HepG2 (cell line): ENCODE measurements around the gene WDR81. TPM values are rescaled to one million over a fixed set of nuclear protein-coding genes. Genes with fewer than 3 reads are reported as not detected.

Experiments used
- ATAC-seq: fragments of 200-7000 bp; cut with Tn5 transposase; 3 replicates; pipeline ENCODE4 v1.9.1; 2020; ENCODE audit warnings: mild to moderate bottlenecking, moderate library complexity
- BruUV-seq: library from RNA; stranded (reverse); fragments of 400-500 nt; replicated peaks from 2 replicates; lab custom pipeline; 2021; lab: Mats Ljungman, UMichigan
- CTCF ChIA-PET: fragments of 300-600 bp; formaldehyde crosslinking; extraction: SDS; loops from one replicate; lab custom pipeline; 2021; ENCODE audit warnings: low total read pairs, inconsistent platforms, low intra/inter-chr PET ratio; lab: Yijun Ruan, JAX
- POLR2A ChIA-PET: fragments of 350-600 bp; sonication (Branson Sonifier 250); formaldehyde crosslinking; loops from one replicate; lab custom pipeline; 2020; ENCODE audit warnings: antibody characterized with exemption, inconsistent platforms; lab: Yijun Ruan, JAX
- DNase-seq: peaks from one replicate; pipeline ENCODE4 v3.0.0-alpha.2; 2015; ENCODE audit warnings: low spot score
- FAIRE-seq: peaks from 3 replicates; lab custom pipeline; 2011; peaks lifted over from hg19 to GRCh38; lab: Jason Lieb, UNC
- H2AFZ ChIP-seq: one replicate; pipeline ENCODE4 v1.6.1; 2011; ENCODE audit warnings: low read length, inconsistent platforms
- H3K27ac ChIP-seq: fragments of 300-600 bp; 3 replicates; pipeline ENCODE4 v1.8.0; 2011; ENCODE audit warnings: mixed run types, mild to moderate bottlenecking, mixed read lengths, low read length, inconsistent platforms; ENCODE audit not compliant: insufficient read depth; ENCODE audit errors: extremely low read length
- H3K27me3 ChIP-seq, 2 experiments: fragments of 200-600 bp in 1 of 2; 2 replicates in 1 of 2; 3 replicates in 1 of 2; pipeline versions ENCODE4 v1.6.0 to v1.8.0; 2011; ENCODE audit warnings: low read length in 2 of 2, mild to moderate bottlenecking in 2 of 2, moderate library complexity in 2 of 2, inconsistent platforms in 1 of 2; ENCODE audit not compliant: insufficient read depth in 2 of 2, control insufficient read depth in 1 of 2
- H3K36me3 ChIP-seq, 2 experiments: fragments of 200-600 bp in 1 of 2; replicated peaks in 1 of 2; 2 replicates in 1 of 2; 3 replicates in 1 of 2; pipeline versions ENCODE4 v1.5.1 to v1.8.0; 2011; ENCODE audit warnings: low read length in 2 of 2, inconsistent platforms in 1 of 2; ENCODE audit not compliant: insufficient read depth in 2 of 2, control insufficient read depth in 1 of 2
- H3K4me1 ChIP-seq: 2 replicates; pipeline ENCODE4 v1.5.1; 2012; ENCODE audit warnings: low read length, inconsistent platforms; ENCODE audit not compliant: insufficient read depth
- H3K4me2 ChIP-seq: 2 replicates; pipeline ENCODE4 v1.6.0; 2011; ENCODE audit warnings: low read depth, low read length, inconsistent platforms
- H3K4me3 ChIP-seq, 3 experiments: fragments of 200-600 bp in 1 of 3; sonication (generic), shearing (Covaris generic) in 1 of 3; replicated peaks in 1 of 3; 2 replicates each; pipeline ENCODE4 v1.5.1; 2011 to 2016; ENCODE audit warnings: low read length in 3 of 3, inconsistent platforms in 2 of 3, low read depth in 2 of 3, mild to moderate bottlenecking in 2 of 3, control low read depth in 1 of 3, mixed read lengths in 1 of 3; ENCODE audit not compliant: insufficient read depth in 1 of 3
- H3K79me2 ChIP-seq: one replicate; pipeline ENCODE4 v1.6.1; 2011; ENCODE audit warnings: low read length, inconsistent platforms; ENCODE audit not compliant: insufficient read depth
- H3K9ac ChIP-seq: 2 replicates; pipeline ENCODE4 v1.6.0; 2011; ENCODE audit warnings: mild to moderate bottlenecking, low read depth, low read length, inconsistent platforms; ENCODE audit not compliant: insufficient read depth
- H3K9me3 ChIP-seq: 2 replicates; pipeline ENCODE4 v1.5.1; 2012; ENCODE audit warnings: mild to moderate bottlenecking, low read length
- H4K20me1 ChIP-seq: 2 replicates; pipeline ENCODE4 v1.6.0; 2011; ENCODE audit warnings: inconsistent platforms, mild to moderate bottlenecking, low read length, moderate library complexity; ENCODE audit not compliant: insufficient read depth
- CTCF ChIP-seq: sonication (generic); formaldehyde crosslinking; IDR thresholded peaks from 2 replicates; pipeline ENCODE4 v1.5.0; 2020; ENCODE audit warnings: mild to moderate bottlenecking, missing genetic modification reagents, moderate library complexity
- EZH2 ChIP-seq: conservative IDR thresholded peaks from 2 replicates; pipeline ENCODE4 v1.6.1; 2012; ENCODE audit warnings: mild to moderate bottlenecking, low read depth, low read length, moderate library complexity
- FOSL2 ChIP-seq: sonication (generic); formaldehyde crosslinking; IDR thresholded peaks from 2 replicates; pipeline ENCODE4 v1.4.0; 2020; ENCODE audit warnings: missing genetic modification reagents
- HNF4G ChIP-seq, 2 experiments: sonication (generic) in 1 of 2; formaldehyde crosslinking in 1 of 2; IDR thresholded peaks; 2 replicates each; pipeline versions ENCODE4 v1.4.0 to v1.6.1; 2011 to 2020; ENCODE audit warnings: borderline replicate concordance in 2 of 2, low read depth in 2 of 2, mild to moderate bottlenecking in 2 of 2, low read length in 1 of 2, missing genetic modification reagents in 1 of 2, moderate library complexity in 1 of 2
- MEF2D ChIP-seq: sonication (generic); formaldehyde crosslinking; IDR thresholded peaks from 2 replicates; pipeline ENCODE4 v1.5.1; 2020; ENCODE audit warnings: mild to moderate bottlenecking, missing genetic modification reagents
- NCOA5 ChIP-seq: sonication (generic); formaldehyde crosslinking; IDR thresholded peaks from 2 replicates; pipeline ENCODE4 v1.4.0; 2020; ENCODE audit warnings: missing genetic modification reagents
- ZFP91 ChIP-seq: sonication (generic); formaldehyde crosslinking; IDR thresholded peaks from 2 replicates; pipeline ENCODE4 v1.9.0; 2022; ENCODE audit warnings: missing genetic modification reagents, mild to moderate bottlenecking, borderline replicate concordance
- ZNF354B ChIP-seq: sonication (generic); formaldehyde crosslinking; IDR thresholded peaks from 2 replicates; pipeline ENCODE4 v1.8.0; 2022; ENCODE audit warnings: mild to moderate bottlenecking, missing genetic modification reagents
- ZNF460 ChIP-seq: sonication (generic); formaldehyde crosslinking; IDR thresholded peaks from 2 replicates; pipeline ENCODE4 v1.5.1; 2020; ENCODE audit warnings: missing genetic modification reagents, mild to moderate bottlenecking, borderline replicate concordance
- WGBS: methylation state at CpG from one replicate; pipeline ENCODE4 v1.1.6; 2017; ENCODE audit warnings: low lambda C conversion rate; 5-methylcytosine and 5-hydroxymethylcytosine counted together
- in situ Hi-C: cut with HindIII; loops from 2 replicates; pipeline ENCODE4 v1.10.0; 2017; ENCODE audit warnings: low pct_unique_long_range_greater_than_20kb; ENCODE audit not compliant: extremely low pct_ligation_motif_present
- intact Hi-C: fragments of 100-400 bp; cut with micrococcal nuclease; formaldehyde crosslinking; loops from one replicate; pipeline ENCODE4 v1.10.0; 2022; ENCODE audit not compliant: unreplicated experiment
- polyA plus RNA-seq, 8 experiments: library from polyadenylated mRNA; depleted of rRNA in 3 of 8; stranded (reverse) in 7 of 8; unstranded in 1 of 8; fragments of >200 nt; fragmentation: Illumina TruSeq in 4 of 8; extraction: Trizol in 4 of 8; gene quantifications; 2 replicates each; pipeline versions ENCODE4 v1.2.1 to v1.2.3, GENCODE V29; 2011 to 2016; ENCODE audit warnings: low read depth in 4 of 8, missing spikeins in 1 of 8, mixed read lengths in 1 of 8; ENCODE audit not compliant: insufficient read depth in 1 of 8
- total RNA-seq, 5 experiments: library from RNA; depleted of rRNA; stranded (reverse); fragments of >200 nt; fragmentation: Illumina TruSeq; extraction: Trizol; gene quantifications; 2 replicates each; pipeline ENCODE4 v1.2.3, GENCODE V29; 2016; ENCODE audit warnings: low read depth in 1 of 5
- TF ChIP-seq, protein P1 (sequence below): sonication (generic); formaldehyde crosslinking; IDR thresholded peaks from 2 replicates; pipeline ENCODE4 v1.5.1; 2020; ENCODE audit warnings: mild to moderate bottlenecking, missing genetic modification reagents, moderate library complexity

Gene WDR81
- total and polyA plus RNA-seq, 2 of the 13 experiments (the other 11 are each of a cell fraction or from before 2014, with no cell fraction given): 9.1 to 16.7 TPM

DNA sequence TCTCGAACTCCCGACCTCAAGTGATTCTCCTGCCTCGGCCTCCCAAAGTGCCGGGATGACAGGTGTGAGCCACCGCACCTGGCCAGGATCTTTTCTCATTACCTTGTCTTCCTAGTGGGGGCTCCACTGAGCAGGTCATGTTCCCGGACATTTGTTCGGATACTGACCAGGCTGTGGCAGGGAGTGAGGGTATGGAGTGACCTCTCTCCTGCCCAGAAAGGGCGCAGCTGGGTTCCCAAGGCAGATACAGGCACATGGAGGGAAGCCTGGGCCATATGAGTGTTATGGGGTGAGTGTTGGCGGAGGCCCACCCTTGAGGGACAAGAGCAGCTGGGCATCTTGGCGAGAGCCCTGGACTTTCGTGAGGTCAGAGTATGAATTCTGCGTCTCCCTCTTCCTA lies 42.9 kb downstream of the WDR81 start:
- TF ChIP-seq ZFP91 (CRISPR knock-in tag): 0 out of 2 replicates have a peak, but pooled peaks have one; percentile 29
- TF ChIP-seq, protein P1, sequence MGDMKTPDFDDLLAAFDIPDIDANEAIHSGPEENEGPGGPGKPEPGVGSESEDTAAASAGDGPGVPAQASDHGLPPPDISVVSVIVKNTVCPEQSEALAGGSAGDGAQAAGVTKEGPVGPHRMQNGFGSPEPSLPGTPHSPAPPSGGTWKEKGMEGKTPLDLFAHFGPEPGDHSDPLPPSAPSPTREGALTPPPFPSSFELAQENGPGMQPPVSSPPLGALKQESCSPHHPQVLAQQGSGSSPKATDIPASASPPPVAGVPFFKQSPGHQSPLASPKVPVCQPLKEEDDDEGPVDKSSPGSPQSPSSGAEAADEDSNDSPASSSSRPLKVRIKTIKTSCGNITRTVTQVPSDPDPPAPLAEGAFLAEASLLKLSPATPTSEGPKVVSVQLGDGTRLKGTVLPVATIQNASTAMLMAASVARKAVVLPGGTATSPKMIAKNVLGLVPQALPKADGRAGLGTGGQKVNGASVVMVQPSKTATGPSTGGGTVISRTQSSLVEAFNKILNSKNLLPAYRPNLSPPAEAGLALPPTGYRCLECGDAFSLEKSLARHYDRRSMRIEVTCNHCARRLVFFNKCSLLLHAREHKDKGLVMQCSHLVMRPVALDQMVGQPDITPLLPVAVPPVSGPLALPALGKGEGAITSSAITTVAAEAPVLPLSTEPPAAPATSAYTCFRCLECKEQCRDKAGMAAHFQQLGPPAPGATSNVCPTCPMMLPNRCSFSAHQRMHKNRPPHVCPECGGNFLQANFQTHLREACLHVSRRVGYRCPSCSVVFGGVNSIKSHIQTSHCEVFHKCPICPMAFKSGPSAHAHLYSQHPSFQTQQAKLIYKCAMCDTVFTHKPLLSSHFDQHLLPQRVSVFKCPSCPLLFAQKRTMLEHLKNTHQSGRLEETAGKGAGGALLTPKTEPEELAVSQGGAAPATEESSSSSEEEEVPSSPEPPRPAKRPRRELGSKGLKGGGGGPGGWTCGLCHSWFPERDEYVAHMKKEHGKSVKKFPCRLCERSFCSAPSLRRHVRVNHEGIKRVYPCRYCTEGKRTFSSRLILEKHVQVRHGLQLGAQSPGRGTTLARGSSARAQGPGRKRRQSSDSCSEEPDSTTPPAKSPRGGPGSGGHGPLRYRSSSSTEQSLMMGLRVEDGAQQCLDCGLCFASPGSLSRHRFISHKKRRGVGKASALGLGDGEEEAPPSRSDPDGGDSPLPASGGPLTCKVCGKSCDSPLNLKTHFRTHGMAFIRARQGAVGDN (CRISPR knock-in tag): peak; percentile 29; the same call in 1 of the 2 replicates
- TF ChIP-seq ZNF354B (CRISPR knock-in tag): no peak
- peak; percentile 82 for TF ChIP-seq ZNF460
- no peak for TF ChIP-seq NCOA5 (CRISPR knock-in tag)
- TF ChIP-seq FOSL2 (CRISPR knock-in tag): 0 out of 2 replicates have a peak, but pooled peaks have one; percentile 6
- peak; percentile 46 for TF ChIP-seq CTCF (CRISPR knock-in tag)
- no peak for TF ChIP-seq EZH2
- TF ChIP-seq MEF2D (CRISPR knock-in tag): no peak
- no peak for TF ChIP-seq HNF4G (IDR thresholded peaks at IDR 0.05; ENCODE audit: borderline replicate concordance, low read depth, low read length)
- TF ChIP-seq HNF4G (CRISPR knock-in tag; IDR thresholded peaks at IDR 0.05; ENCODE audit: borderline replicate concordance, low read depth): no peak
- DNase-seq (no peak), ATAC-seq (no peak), FAIRE-seq (no peak)
- no peaks in the 10 kb centered on the region for H3K9me3 ChIP-seq
- intact Hi-C loops: no loop called here
- ChIA-PET POLR2A (interaction anchor here (13.7 kb wide), 1 partner anchor 52 kb away, joined by 480 read pairs; no protein-coding TSS in a partner anchor), CTCF (no interaction called here)
- H3K9ac ChIP-seq: no peak overlapping the region
- H3K4me1 ChIP-seq: peaks cover 70% of the 10 kb centered on the region
- H4K20me1 ChIP-seq: no peaks in the 10 kb centered on the region
- peaks cover 18 to 29% of the 10 kb centered on the region in 2 experiments for H3K36me3 ChIP-seq
- no peak overlapping the region for H2AFZ ChIP-seq
- no peak overlapping the region for H3K4me2 ChIP-seq
- H3K79me2 ChIP-seq: peaks cover 28% of the 10 kb centered on the region
- 98% methylated on average over 11 of the region's 12 CpGs for WGBS
- BruUV-seq: no TSS peak
- peak overlapping the region; percentile 12 for H3K27ac ChIP-seq
- no peaks in the 10 kb centered on the region for H3K27me3 ChIP-seq
- no peak overlapping the region for H3K4me3 ChIP-seq
- in situ Hi-C loops: loop anchor here (5.0 kb wide), 1 partner anchor 50 kb away; no protein-coding TSS in a partner anchor
